ENCODE data around the gene UPK1A. TPM values are rescaled to one million over a fixed set of nuclear protein-coding genes. Genes with fewer than 3 reads are reported as not detected.

UPK1A gene
- total RNA-seq, 4 donors from 2014 or later: not detected

DNA sequence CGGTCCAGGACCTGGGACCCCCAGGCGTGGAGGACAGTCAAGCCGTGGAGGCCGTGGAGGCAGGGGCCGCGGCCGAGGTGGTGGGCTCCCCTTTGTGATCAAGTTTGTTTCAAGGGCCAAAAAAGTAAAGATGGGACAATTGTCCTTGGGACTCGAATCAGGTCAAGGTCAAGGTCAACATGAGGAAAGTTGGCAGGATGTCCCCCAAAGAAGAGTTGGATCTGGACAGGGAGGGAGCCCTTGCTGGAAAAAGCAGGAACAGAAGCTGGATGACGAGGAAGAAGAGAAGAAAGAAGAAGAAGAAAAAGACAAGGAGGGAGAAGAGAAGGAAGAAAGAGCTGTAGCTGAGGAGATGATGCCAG lies 53.8 kb downstream of the UPK1A start:
- Histone ChIP-seq H3K27me3 (no peaks in the 10 kb centered on the region), H3K4me3 (no peak overlapping the region), H3K36me3 (peaks cover 43 to 57% (median 56%) of the 10 kb centered on the region in 4 donors), H3K27ac (replicated peaks in 1 of 4) (no peak overlapping the region), H3K4me1 (peaks cover 24 to 51% (median 39%) of the 10 kb centered on the region in 4 donors), H3K9me3 (no peaks in the 10 kb centered on the region)
- DNase-seq (ENCODE audit: extremely low spot score): no peak
- intact Hi-C loops (cut with DNase I): no loop called here
- WGBS: 93% methylated on average over 9 of the region's 9 CpGs
- TF ChIP-seq POLR2A (IDR thresholded peaks at IDR 0.05; ENCODE audit: low read depth) (no peak), EP300 (IDR thresholded peaks at IDR 0.05) (no peak), POLR2AphosphoS5 (IDR thresholded peaks at IDR 0.05) (no peak)
- TF ChIP-seq, protein P1, sequence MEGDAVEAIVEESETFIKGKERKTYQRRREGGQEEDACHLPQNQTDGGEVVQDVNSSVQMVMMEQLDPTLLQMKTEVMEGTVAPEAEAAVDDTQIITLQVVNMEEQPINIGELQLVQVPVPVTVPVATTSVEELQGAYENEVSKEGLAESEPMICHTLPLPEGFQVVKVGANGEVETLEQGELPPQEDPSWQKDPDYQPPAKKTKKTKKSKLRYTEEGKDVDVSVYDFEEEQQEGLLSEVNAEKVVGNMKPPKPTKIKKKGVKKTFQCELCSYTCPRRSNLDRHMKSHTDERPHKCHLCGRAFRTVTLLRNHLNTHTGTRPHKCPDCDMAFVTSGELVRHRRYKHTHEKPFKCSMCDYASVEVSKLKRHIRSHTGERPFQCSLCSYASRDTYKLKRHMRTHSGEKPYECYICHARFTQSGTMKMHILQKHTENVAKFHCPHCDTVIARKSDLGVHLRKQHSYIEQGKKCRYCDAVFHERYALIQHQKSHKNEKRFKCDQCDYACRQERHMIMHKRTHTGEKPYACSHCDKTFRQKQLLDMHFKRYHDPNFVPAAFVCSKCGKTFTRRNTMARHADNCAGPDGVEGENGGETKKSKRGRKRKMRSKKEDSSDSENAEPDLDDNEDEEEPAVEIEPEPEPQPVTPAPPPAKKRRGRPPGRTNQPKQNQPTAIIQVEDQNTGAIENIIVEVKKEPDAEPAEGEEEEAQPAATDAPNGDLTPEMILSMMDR (IDR thresholded peaks at IDR 0.05): no peak

DNA sequence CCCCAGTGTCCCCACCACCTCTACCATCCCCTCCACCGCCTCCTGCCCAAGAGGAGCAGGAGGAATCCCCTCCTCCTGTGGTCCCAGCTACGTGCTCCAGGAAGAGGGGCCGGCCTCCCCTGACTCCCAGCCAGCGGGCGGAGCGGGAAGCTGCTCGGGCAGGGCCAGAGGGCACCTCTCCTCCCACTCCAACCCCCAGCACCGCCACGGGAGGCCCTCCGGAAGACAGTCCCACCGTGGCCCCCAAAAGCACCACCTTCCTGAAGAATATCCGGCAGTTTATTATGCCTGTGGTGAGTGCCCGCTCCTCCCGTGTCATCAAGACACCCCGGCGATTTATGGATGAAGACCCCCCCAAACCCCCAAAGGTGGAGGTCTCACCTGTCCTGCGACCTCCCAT lies 54.3 kb downstream of the UPK1A start:
- no peaks in the 10 kb centered on the region for H3K9me3 ChIP-seq
- H3K27me3 ChIP-seq: no peaks in the 10 kb centered on the region
- no peak overlapping the region for H3K4me3 ChIP-seq
- no peak for DNase-seq (ENCODE audit: extremely low spot score)
- peaks cover 48 to 62% (median 61%) of the 10 kb centered on the region in 4 donors for H3K36me3 ChIP-seq
- intact Hi-C loops (cut with DNase I): no loop called here
- TF ChIP-seq POLR2AphosphoS5 (IDR thresholded peaks at IDR 0.05): no peak
- TF ChIP-seq, protein P1 (IDR thresholded peaks at IDR 0.05): no peak
- no peak for TF ChIP-seq EP300 (IDR thresholded peaks at IDR 0.05)
- TF ChIP-seq POLR2A (IDR thresholded peaks at IDR 0.05; ENCODE audit: low read depth): no peak
- peaks cover 21 to 46% (median 34%) of the 10 kb centered on the region in 4 donors for H3K4me1 ChIP-seq
- WGBS: 80% methylated on average over 16 of the region's 17 CpGs
- no peak overlapping the region for H3K27ac ChIP-seq (replicated peaks in 1 of 4)

DNA sequence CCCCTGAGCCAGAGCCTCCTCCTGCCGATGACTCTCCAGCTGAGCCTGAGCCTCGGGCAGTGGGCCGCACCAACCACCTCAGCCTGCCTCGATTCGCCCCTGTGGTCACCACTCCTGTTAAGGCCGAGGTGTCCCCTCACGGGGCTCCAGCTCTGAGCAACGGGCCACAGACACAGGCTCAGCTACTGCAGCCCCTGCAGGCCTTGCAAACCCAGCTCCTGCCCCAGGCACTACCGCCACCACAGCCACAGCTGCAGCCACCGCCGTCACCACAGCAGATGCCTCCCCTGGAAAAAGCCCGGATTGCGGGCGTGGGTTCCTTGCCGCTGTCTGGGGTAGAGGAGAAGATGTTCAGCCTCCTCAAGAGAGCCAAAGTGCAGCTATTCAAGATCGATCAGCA lies 55.1 kb downstream of the UPK1A start:
- Histone ChIP-seq H3K9me3 (no peaks in the 10 kb centered on the region), H3K27me3 (no peaks in the 10 kb centered on the region), H3K4me3 (no peak overlapping the region), H3K4me1 (peaks cover 14 to 38% (median 27%) of the 10 kb centered on the region in 4 donors), H3K27ac (replicated peaks in 1 of 4) (no peak overlapping the region), H3K36me3 (peaks cover 55 to 69% (median 68%) of the 10 kb centered on the region in 4 donors)
- TF ChIP-seq, protein P1 (IDR thresholded peaks at IDR 0.05): no peak
- no peak for TF ChIP-seq POLR2AphosphoS5 (IDR thresholded peaks at IDR 0.05)
- no peak for TF ChIP-seq POLR2A (IDR thresholded peaks at IDR 0.05; ENCODE audit: low read depth)
- TF ChIP-seq EP300 (IDR thresholded peaks at IDR 0.05): no peak
- WGBS: 100% methylated on average over 2 of the region's 16 CpGs
- no peak for DNase-seq (ENCODE audit: extremely low spot score)
- intact Hi-C loops (cut with DNase I): no loop called here

DNA sequence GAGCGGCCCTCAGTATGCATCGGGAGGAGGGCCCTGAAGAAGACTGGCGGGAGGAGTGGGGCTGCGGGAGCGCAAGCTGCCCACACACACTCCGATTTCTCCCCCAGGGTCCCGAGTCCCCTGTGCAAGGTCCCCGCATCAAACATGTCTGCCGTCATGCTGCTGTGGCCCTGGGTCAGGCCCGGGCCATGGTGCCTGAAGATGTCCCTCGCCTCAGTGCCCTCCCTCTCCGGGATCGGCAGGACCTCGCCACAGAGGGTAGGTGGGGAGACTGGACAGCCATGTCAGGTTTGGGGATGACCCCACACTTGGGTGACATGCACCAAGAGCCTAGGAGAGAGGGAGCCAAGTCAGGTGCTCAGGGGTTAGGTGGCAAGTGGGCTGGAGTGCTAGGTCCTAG lies 56.1 kb downstream of the UPK1A start:
- Histone ChIP-seq H3K36me3 (peaks cover 64 to 80% (median 79%) of the 10 kb centered on the region in 4 donors), H3K4me3 (no peak overlapping the region), H3K27ac (replicated peaks in 1 of 4) (no peak overlapping the region), H3K4me1 (peaks cover 14 to 38% (median 25%) of the 10 kb centered on the region in 4 donors), H3K27me3 (no peaks in the 10 kb centered on the region), H3K9me3 (no peaks in the 10 kb centered on the region)
- no peak for DNase-seq (ENCODE audit: extremely low spot score)
- intact Hi-C loops (cut with DNase I): no loop called here
- TF ChIP-seq EP300 (IDR thresholded peaks at IDR 0.05) (no peak), POLR2A (IDR thresholded peaks at IDR 0.05; ENCODE audit: low read depth) (no peak), POLR2AphosphoS5 (IDR thresholded peaks at IDR 0.05) (no peak)
- TF ChIP-seq, protein P1 (IDR thresholded peaks at IDR 0.05): no peak
- 92% methylated on average over 14 of the region's 14 CpGs for WGBS

DNA sequence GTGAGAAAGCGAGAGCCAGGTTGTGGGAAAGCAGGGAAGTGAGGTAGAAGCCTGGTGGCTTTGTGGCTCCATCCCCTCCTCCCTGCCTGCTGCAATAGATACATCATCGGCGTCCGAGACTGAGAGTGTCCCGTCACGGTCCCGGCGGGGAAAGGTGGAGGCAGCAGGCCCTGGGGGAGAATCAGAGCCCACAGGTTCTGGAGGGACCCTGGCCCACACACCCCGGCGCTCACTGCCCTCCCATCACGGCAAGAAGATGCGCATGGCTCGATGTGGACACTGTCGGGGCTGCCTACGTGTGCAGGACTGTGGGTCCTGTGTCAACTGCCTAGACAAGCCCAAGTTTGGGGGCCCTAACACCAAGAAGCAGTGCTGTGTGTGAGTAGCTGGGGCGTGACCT lies 56.6 kb downstream of the UPK1A start:
- Histone ChIP-seq H3K4me3 (no peak overlapping the region), H3K4me1 (peaks cover 14 to 38% (median 25%) of the 10 kb centered on the region in 4 donors), H3K36me3 (peaks cover 68 to 84% (median 84%) of the 10 kb centered on the region in 4 donors), H3K27ac (replicated peaks in 1 of 4) (no peak overlapping the region), H3K27me3 (no peaks in the 10 kb centered on the region), H3K9me3 (no peaks in the 10 kb centered on the region)
- intact Hi-C loops (cut with DNase I): no loop called here
- TF ChIP-seq POLR2A (IDR thresholded peaks at IDR 0.05; ENCODE audit: low read depth) (no peak), EP300 (IDR thresholded peaks at IDR 0.05) (no peak), POLR2AphosphoS5 (IDR thresholded peaks at IDR 0.05) (no peak)
- TF ChIP-seq, protein P1 (IDR thresholded peaks at IDR 0.05): no peak
- 92% methylated on average over 16 of the region's 16 CpGs for WGBS
- DNase-seq (ENCODE audit: extremely low spot score): no peak

Measured in esophagus muscularis mucosa (tissue), 4 donors.